PC-9 (cell line): Measurements from ENCODE around the gene MICU2. TPM values are rescaled to one million over a fixed set of nuclear protein-coding genes. Genes with fewer than 3 reads are reported as not detected.

Experiments used
- BruUV-seq: library from RNA; stranded (reverse); fragments of 400-500 nt; replicated peaks from 2 replicates; lab custom pipeline; 2021; lab: Mats Ljungman, UMichigan
- CTCF ChIA-PET: fragments of 300-600 bp; sonication (Branson Sonifier 250); formaldehyde crosslinking; loops from one replicate; lab custom pipeline; 2022; ENCODE audit warnings: antibody characterized with exemption; lab: Charles Lee
- POLR2A ChIA-PET: fragments of 300-600 bp; sonication (Branson Sonifier 250); formaldehyde crosslinking; loops from one replicate; lab custom pipeline; 2022; ENCODE audit warnings: antibody characterized with exemption; ENCODE audit not compliant: unreplicated experiment; lab: Charles Lee
- DNase-seq, 2 experiments: peaks; one replicate each; pipeline versions ENCODE4 v3.0.0 to v3.0.0-alpha.2; 2015 to 2022; ENCODE audit warnings: mixed read lengths in 1 of 2
- H2AFZ ChIP-seq: fragments of 200-600 bp; sonication (generic); 2 replicates; pipeline ENCODE4 v1.8.1; 2017; ENCODE audit warnings: antibody characterized with exemption
- H3F3A ChIP-seq: fragments of 200-600 bp; sonication (generic); 2 replicates; pipeline ENCODE4 v1.8.1; 2017; ENCODE audit warnings: antibody characterized with exemption, mild to moderate bottlenecking, low read depth; ENCODE audit not compliant: insufficient read depth
- H3K27ac ChIP-seq: fragments of 200-600 bp; sonication (generic); 2 replicates; pipeline ENCODE4 v1.6.1; 2016; ENCODE audit warnings: mixed run types
- H3K27me3 ChIP-seq: fragments of 200-600 bp; sonication (generic); 2 replicates; pipeline ENCODE4 v1.6.1; 2016; ENCODE audit warnings: low read depth, mixed run types; ENCODE audit not compliant: insufficient read depth
- H3K36me3 ChIP-seq: fragments of 200-600 bp; sonication (generic); 2 replicates; pipeline ENCODE4 v1.6.1; 2016; ENCODE audit warnings: low read depth, mixed run types
- H3K4me1 ChIP-seq: fragments of 200-600 bp; sonication (generic); replicated peaks from 2 replicates; pipeline ENCODE4 v1.6.1; 2016; ENCODE audit warnings: mixed run types; ENCODE audit not compliant: insufficient read depth
- H3K4me2 ChIP-seq: fragments of 200-600 bp; sonication (generic); 2 replicates; pipeline ENCODE4 v1.6.1; 2017; ENCODE audit warnings: mixed run types
- H3K4me3 ChIP-seq: fragments of 200-600 bp; sonication (generic); 2 replicates; pipeline ENCODE4 v1.6.1; 2016; ENCODE audit warnings: mixed run types
- H3K79me2 ChIP-seq: fragments of 200-600 bp; sonication (generic); 2 replicates; pipeline ENCODE4 v1.6.1; 2017; ENCODE audit warnings: low read depth, mixed run types
- H3K9me2 ChIP-seq: fragments of 200-600 bp; sonication (generic); 2 replicates; pipeline ENCODE4 v1.8.1; 2017; ENCODE audit warnings: mild to moderate bottlenecking; ENCODE audit not compliant: insufficient read depth
- H3K9me3 ChIP-seq: fragments of 200-600 bp; sonication (generic); 2 replicates; pipeline ENCODE4 v1.8.1; 2016; ENCODE audit warnings: low read depth; ENCODE audit not compliant: insufficient read depth
- H4K20me1 ChIP-seq: fragments of 200-600 bp; sonication (generic); 2 replicates; pipeline ENCODE4 v1.8.1; 2017; ENCODE audit not compliant: insufficient read depth
- CTCF ChIP-seq: fragments of 200-600 bp; sonication (generic); conservative IDR thresholded peaks from 2 replicates; pipeline ENCODE4 v1.6.1; 2017; ENCODE audit warnings: mixed run types, antibody characterized with exemption, mild to moderate bottlenecking, moderate library complexity
- EZH2 ChIP-seq: fragments of 200-600 bp; sonication (generic); IDR thresholded peaks from 2 replicates; pipeline ENCODE4 v1.8.0; 2017; ENCODE audit warnings: antibody characterized with exemption, low read depth
- intact Hi-C: fragments of 100-400 bp; cut with micrococcal nuclease; formaldehyde crosslinking; loops from one replicate; pipeline ENCODE4 v1.10.0; 2022; ENCODE audit not compliant: unreplicated experiment
- total RNA-seq: library from RNA; stranded (reverse); gene quantifications from 2 replicates; pipeline ENCODE4 v1.2.3, GENCODE V29; 2021

Gene MICU2
- total RNA-seq, 1 experiment from 2014 or later = 18.3 TPM

- Histone ChIP-seq H3K27ac (no peak overlapping the region), H2AFZ (no peak overlapping the region), H3K79me2 (peaks cover 75% of the 10 kb centered on the region), H3K9me2 (no peaks in the 10 kb centered on the region), H3K4me1 (no peaks in the 10 kb centered on the region), H3K4me3 (no peak overlapping the region), H4K20me1 (0 out of 2 replicates have a peak, but pooled peaks cover 9% of the 10 kb centered on the region), H3K9me3 (no peaks in the 10 kb centered on the region), H3K4me2 (no peak overlapping the region), H3F3A (0 out of 2 replicates have a peak, but pooled peaks cover 7% of the 10 kb centered on the region), H3K36me3 (0 out of 2 replicates have a peak, but pooled peaks cover 5% of the 10 kb centered on the region), H3K27me3 (no peaks in the 10 kb centered on the region)
- TF ChIP-seq CTCF = no peak
- no peak for DNase-seq
- POLR2A ChIA-PET = no interaction called here
- no TSS peak for BruUV-seq
- intact Hi-C loops = no loop called here
- CTCF ChIA-PET = no interaction called here
Measured at GRCh38 chr13:21446656-21447055, 157.3 kb downstream of the MICU2 start.

- DNase-seq = no peak
- no peaks in the 10 kb centered on the region for H3K9me3 ChIP-seq
- 0 out of 2 replicates have a peak, but pooled peaks cover 9% of the 10 kb centered on the region for H4K20me1 ChIP-seq
- no peaks in the 10 kb centered on the region for H3K27me3 ChIP-seq
- POLR2A ChIA-PET = no interaction called here
- intact Hi-C loops = no loop called here
- H3K4me1 ChIP-seq = no peaks in the 10 kb centered on the region
- CTCF ChIA-PET = no interaction called here
- H3K36me3 ChIP-seq = 0 out of 2 replicates have a peak, but pooled peaks cover 5% of the 10 kb centered on the region
- H2AFZ ChIP-seq = no peak overlapping the region
- H3K79me2 ChIP-seq = peaks cover 73% of the 10 kb centered on the region
- no peak overlapping the region for H3K4me2 ChIP-seq
- TF ChIP-seq EZH2 (no peak), CTCF (no peak)
- H3K9me2 ChIP-seq = no peaks in the 10 kb centered on the region
- 0 out of 2 replicates have a peak, but pooled peaks cover 7% of the 10 kb centered on the region for H3F3A ChIP-seq
- no peak overlapping the region for H3K27ac ChIP-seq
- no TSS peak for BruUV-seq
- no peak overlapping the region for H3K4me3 ChIP-seq
Measured at GRCh38 chr13:21445759-21446158, 158.2 kb downstream of the MICU2 start.

GRCh38 chr13:21443171-21443570 is 160.8 kb downstream of the MICU2 start:
- intact Hi-C loops = no loop called here
- peaks cover 81% of the 10 kb centered on the region for H3K79me2 ChIP-seq
- H3F3A ChIP-seq = 0 out of 2 replicates have a peak, but pooled peaks cover 7% of the 10 kb centered on the region
- no peak overlapping the region for H2AFZ ChIP-seq
- H3K27ac ChIP-seq = no peak overlapping the region
- 0 out of 2 replicates have a peak, but pooled peaks cover 7% of the 10 kb centered on the region for H4K20me1 ChIP-seq
- 0 out of 2 replicates have a peak, but pooled peaks cover 5% of the 10 kb centered on the region for H3K36me3 ChIP-seq
- POLR2A ChIA-PET = no interaction called here
- H3K4me2 ChIP-seq = no peak overlapping the region
- CTCF ChIA-PET = no interaction called here
- no peak for TF ChIP-seq EZH2
- TF ChIP-seq CTCF = no peak
- H3K27me3 ChIP-seq = no peaks in the 10 kb centered on the region
- H3K9me2 ChIP-seq = no peaks in the 10 kb centered on the region
- peaks cover 1% of the 10 kb centered on the region for H3K9me3 ChIP-seq
- no TSS peak for BruUV-seq
- no peak overlapping the region for H3K4me3 ChIP-seq
- DNase-seq = no peak
- H3K4me1 ChIP-seq = no peaks in the 10 kb centered on the region

Other genes starting within 250 kb of the MICU2 start
- gene ZDHHC20, start 144.9 kb downstream of the MICU2 start, total RNA-seq = 31.9 and 47.5 TPM in 2 replicates
- gene FGF9, start 66.9 kb upstream of the MICU2 start, total RNA-seq = not detected in 2 replicates